Esophagus muscularis mucosa (tissue), 4 donors: ENCODE measurements around the gene MYRIP. TPM values are rescaled to one million over a fixed set of nuclear protein-coding genes. Genes with fewer than 3 reads are reported as not detected.
"Not testable (repeated sequence)": the region's sequence is repeated elsewhere in the genome, so short reads cannot be mapped to it uniquely, and the experiment has no call there.

Source experiments
- DNase-seq: peaks from one replicate; pipeline ENCODE4 v3.0.0-alpha.2; 2017; ENCODE audit errors: extremely low spot score
- H3K27ac ChIP-seq, 4 donors: fragments of 200-600 bp; sonication (generic); replicated peaks in 1 of 4; 1 replicate in 3 of 4; 2 replicates in 1 of 4; pipeline ENCODE4 v1.5.1; 2016 to 2019; ENCODE audit warnings: mild to moderate bottlenecking in 1 of 4
- H3K27me3 ChIP-seq, 4 donors: fragments of 200-600 bp; sonication (generic); one replicate each; pipeline versions ENCODE4 v1.5.1 to v1.6.0; 2016 to 2019
- H3K36me3 ChIP-seq, 4 donors: fragments of 200-600 bp; sonication (generic); one replicate each; pipeline ENCODE4 v1.5.1; 2016 to 2019
- H3K4me1 ChIP-seq, 4 donors: fragments of 200-600 bp; sonication (generic); one replicate each; pipeline ENCODE4 v1.5.1; 2016 to 2019
- H3K4me3 ChIP-seq, 4 donors: fragments of 200-600 bp; sonication (generic); 1 replicate in 2 of 4; 2 replicates in 2 of 4; pipeline ENCODE4 v1.5.1; 2016 to 2019; ENCODE audit warnings: mild to moderate bottlenecking in 4 of 4, moderate library complexity in 1 of 4
- H3K9me3 ChIP-seq, 4 donors: fragments of 200-600 bp; sonication (generic); 1 replicate in 3 of 4; 2 replicates in 1 of 4; pipeline ENCODE4 v1.5.1; 2016 to 2019
- CTCF ChIP-seq, 3 experiments: fragments of 200-600 bp in 2 of 3; fragments of 450-650 bp in 1 of 3; sonication (generic) in 2 of 3; IDR thresholded peaks; one replicate each; pipeline ENCODE4 v1.5.1; 2017 to 2019; ENCODE audit warnings: antibody characterized with exemption in 3 of 3, mild to moderate bottlenecking in 2 of 3, moderate library complexity in 1 of 3
- EP300 ChIP-seq: sonication (generic); formaldehyde crosslinking; IDR thresholded peaks from one replicate; pipeline ENCODE4 v1.6.1; 2017; ENCODE audit warnings: antibody characterized with exemption
- POLR2A ChIP-seq: fragments of 450-650 bp; IDR thresholded peaks from one replicate; pipeline ENCODE4 v1.6.1; 2017; ENCODE audit warnings: antibody characterized with exemption, moderate library complexity, mild to moderate bottlenecking, low read depth
- POLR2AphosphoS5 ChIP-seq, 2 donors: sonication (generic); formaldehyde crosslinking; IDR thresholded peaks; one replicate each; pipeline ENCODE4 v1.6.1; 2017; ENCODE audit warnings: antibody characterized with exemption in 2 of 2
- WGBS: methylation state at CpG from one replicate; pipeline ENCODE4 v1.1.5; 2018; 5-methylcytosine and 5-hydroxymethylcytosine counted together
- intact Hi-C: fragments of 100-400 bp; cut with DNase I; formaldehyde crosslinking; loops from one replicate; pipeline ENCODE4 v1.15.1; 2023
- total RNA-seq, 4 donors: library from RNA; depleted of rRNA; stranded (reverse); fragments of >200 nt; gene quantifications; one replicate each; pipeline versions ENCODE4 v1.1.0 to v1.2.1, GENCODE V29; 2016

Gene MYRIP
- total RNA-seq, 4 donors from 2014 or later: 3.3 to 7.2 (median 5.8) TPM

GRCh38 chr3:39810647-39811161 is 1.3 kb downstream of the MYRIP start:
- Histone ChIP-seq H3K9me3 (no peaks in the 10 kb centered on the region), H3K36me3 (no peaks in the 10 kb centered on the region), H3K4me1 (peaks cover 13 to 29% (median 22%) of the 10 kb centered on the region in 4 donors), H3K4me3 (peak overlapping the region; percentile 58 to 62 (median 60)), H3K27me3 (peaks cover 0 to 70% (median 26%) of the 10 kb centered on the region in 4 donors), H3K27ac (no peak overlapping the region)
- WGBS: 25% methylated on average over 16 of the region's 16 CpGs
- no peak for DNase-seq
- TF ChIP-seq POLR2AphosphoS5 (IDR thresholded peaks at IDR 0.05) (no peak), CTCF (IDR thresholded peaks at IDR 0.05) (no peak), EP300 (no peak), POLR2A (no peak)
- intact Hi-C loops: no loop called here

- no peak for DNase-seq
- intact Hi-C loops: no loop called here
- Histone ChIP-seq H3K27ac (no peak overlapping the region), H3K4me3 (peak overlapping the region in 1 of 4 donors; percentile 62), H3K9me3 (no peaks in the 10 kb centered on the region), H3K27me3 (peaks cover 0 to 70% (median 26%) of the 10 kb centered on the region in 4 donors), H3K4me1 (peaks cover 13 to 29% (median 22%) of the 10 kb centered on the region in 4 donors), H3K36me3 (no peaks in the 10 kb centered on the region)
- WGBS: 88% methylated on average over 9 of the region's 9 CpGs
- no peak for TF ChIP-seq EP300
- no peak for TF ChIP-seq POLR2AphosphoS5 (IDR thresholded peaks at IDR 0.05)
- no peak for TF ChIP-seq POLR2A
- TF ChIP-seq CTCF (IDR thresholded peaks at IDR 0.05): no peak
Measured at GRCh38 chr3:39811561-39811960, 2.2 kb downstream of the MYRIP start.

- no peak for TF ChIP-seq POLR2AphosphoS5 (IDR thresholded peaks at IDR 0.05)
- TF ChIP-seq CTCF (IDR thresholded peaks at IDR 0.05): peak in 1 of 3 experiments; percentile 14
- no peak overlapping the region for H3K4me3 ChIP-seq
- intact Hi-C loops: no loop called here
- peaks cover 13 to 29% (median 22%) of the 10 kb centered on the region in 4 donors for H3K4me1 ChIP-seq
- H3K36me3 ChIP-seq: no peaks in the 10 kb centered on the region
- 71% methylated on average over 2 of the region's 2 CpGs for WGBS
- no peak for DNase-seq
- no peaks in the 10 kb centered on the region for H3K9me3 ChIP-seq
- H3K27me3 ChIP-seq: peaks cover 0 to 66% (median 26%) of the 10 kb centered on the region in 4 donors
- H3K27ac ChIP-seq: no peak overlapping the region
Measured at GRCh38 chr3:39812537-39812936, 3.1 kb downstream of the MYRIP start.

GRCh38 chr3:39814007-39814406 is 4.6 kb downstream of the MYRIP start:
- no peak for TF ChIP-seq EP300
- intact Hi-C loops: no loop called here
- H3K4me3 ChIP-seq: no peak overlapping the region

GRCh38 chr3:39819899-39820298 is 10.5 kb downstream of the MYRIP start:
- Histone ChIP-seq H3K27me3 (peaks cover 0 to 13% (median 0%) of the 10 kb centered on the region in 4 donors), H3K4me3 (no peak overlapping the region), H3K4me1 (no peaks in the 10 kb centered on the region), H3K9me3 (no peaks in the 10 kb centered on the region), H3K36me3 (no peaks in the 10 kb centered on the region), H3K27ac (no peak overlapping the region)
- no peak for DNase-seq
- WGBS: 16% methylated on average over 3 of the region's 3 CpGs
- no peak for TF ChIP-seq CTCF (IDR thresholded peaks at IDR 0.05)
- no peak for TF ChIP-seq POLR2AphosphoS5 (IDR thresholded peaks at IDR 0.05)
- no peak for TF ChIP-seq EP300
- no peak for TF ChIP-seq POLR2A
- intact Hi-C loops: no loop called here

More at GRCh38 chr3:39814007-39814406, 4.6 kb downstream of the MYRIP start:
- no peaks in the 10 kb centered on the region for H3K9me3 ChIP-seq
- peaks cover 0 to 64% (median 26%) of the 10 kb centered on the region in 4 donors for H3K27me3 ChIP-seq
- peaks cover 13 to 22% (median 16%) of the 10 kb centered on the region in 4 donors for H3K4me1 ChIP-seq
- no peak for DNase-seq
- H3K36me3 ChIP-seq: no peaks in the 10 kb centered on the region
- no peak overlapping the region for H3K27ac ChIP-seq

GRCh38 chr3:39833764-39834163 is 24.4 kb downstream of the MYRIP start:
- intact Hi-C loops: not testable (repeated sequence)

More at GRCh38 chr3:39833764-39834163, 24.4 kb downstream of the MYRIP start:
- H3K4me1 ChIP-seq, H3K27me3 ChIP-seq, DNase-seq, H3K9me3 ChIP-seq, H3K4me3 ChIP-seq, H3K36me3 ChIP-seq, H3K27ac ChIP-seq: not testable (repeated sequence)
- WGBS: 85% methylated on average over 4 of the region's 4 CpGs
